DOHH2 (cell line): ENCODE results near the gene NCAM1.

Experiments used
- EZH2phosphoT487 ChIP-seq: fragments of 200-600 bp; sonication (generic); IDR thresholded peaks from 2 replicates; pipeline ENCODE4 v1.6.1; 2017; ENCODE audit warnings: borderline replicate concordance, mild to moderate bottlenecking, antibody characterized with exemption, low read length, moderate library complexity, mixed read lengths
- TF ChIP-seq, protein P1 (sequence below): fragments of 200-600 bp; sonication (generic); IDR thresholded peaks from one replicate; pipeline ENCODE4 v1.5.1; 2014; ENCODE audit warnings: antibody characterized with exemption, mild to moderate bottlenecking, low read depth, low read length; ENCODE audit not compliant: poor library complexity, severe bottlenecking

DNA sequence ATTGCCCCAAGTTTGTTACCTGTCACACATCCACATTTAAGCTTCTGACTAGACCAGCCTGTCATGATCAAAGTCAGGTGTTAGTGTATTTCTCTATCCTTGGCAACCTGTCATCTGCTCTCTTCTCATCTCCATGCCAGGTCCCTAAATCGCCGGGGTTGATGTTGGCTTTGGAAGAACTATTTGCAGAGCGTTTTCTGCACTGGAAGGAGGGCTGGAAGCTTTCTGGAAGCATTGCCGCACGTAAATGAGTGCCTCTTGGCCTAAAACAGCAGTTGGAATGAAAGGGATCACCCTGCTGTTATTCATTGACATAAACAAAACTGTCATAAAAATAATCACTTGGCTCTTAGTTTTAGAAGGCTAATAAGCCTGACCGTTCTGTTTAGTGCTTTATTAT is 354.6 kb downstream of the NCAM1 start:
- TF ChIP-seq, protein P1, sequence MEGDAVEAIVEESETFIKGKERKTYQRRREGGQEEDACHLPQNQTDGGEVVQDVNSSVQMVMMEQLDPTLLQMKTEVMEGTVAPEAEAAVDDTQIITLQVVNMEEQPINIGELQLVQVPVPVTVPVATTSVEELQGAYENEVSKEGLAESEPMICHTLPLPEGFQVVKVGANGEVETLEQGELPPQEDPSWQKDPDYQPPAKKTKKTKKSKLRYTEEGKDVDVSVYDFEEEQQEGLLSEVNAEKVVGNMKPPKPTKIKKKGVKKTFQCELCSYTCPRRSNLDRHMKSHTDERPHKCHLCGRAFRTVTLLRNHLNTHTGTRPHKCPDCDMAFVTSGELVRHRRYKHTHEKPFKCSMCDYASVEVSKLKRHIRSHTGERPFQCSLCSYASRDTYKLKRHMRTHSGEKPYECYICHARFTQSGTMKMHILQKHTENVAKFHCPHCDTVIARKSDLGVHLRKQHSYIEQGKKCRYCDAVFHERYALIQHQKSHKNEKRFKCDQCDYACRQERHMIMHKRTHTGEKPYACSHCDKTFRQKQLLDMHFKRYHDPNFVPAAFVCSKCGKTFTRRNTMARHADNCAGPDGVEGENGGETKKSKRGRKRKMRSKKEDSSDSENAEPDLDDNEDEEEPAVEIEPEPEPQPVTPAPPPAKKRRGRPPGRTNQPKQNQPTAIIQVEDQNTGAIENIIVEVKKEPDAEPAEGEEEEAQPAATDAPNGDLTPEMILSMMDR = no peak
- no peak for TF ChIP-seq EZH2phosphoT487
